Brain microvascular endothelial cell (primary cell): ENCODE results near the gene RSRP1.

Experiments
- DNase-seq: peaks from one replicate; pipeline ENCODE4 v3.0.0-alpha.2; 2020
- H3K27ac ChIP-seq: fragments of 250-450 bp; sonication (Bioruptor Pico); 2 replicates; pipeline ENCODE4 v1.5.1; 2020; ENCODE audit warnings: mild to moderate bottlenecking, moderate library complexity
- H3K27me3 ChIP-seq: fragments of 250-450 bp; sonication (Bioruptor Pico); replicated peaks from 2 replicates; pipeline ENCODE4 v1.5.1; 2020; ENCODE audit warnings: mild to moderate bottlenecking
- H3K36me3 ChIP-seq: fragments of 250-450 bp; sonication (Bioruptor Pico); replicated peaks from 2 replicates; pipeline ENCODE4 v1.5.1; 2020; ENCODE audit warnings: mild to moderate bottlenecking
- H3K4me3 ChIP-seq: 2 replicates; pipeline ENCODE4 v1.5.1; 2011; ENCODE audit warnings: low read depth, mild to moderate bottlenecking, control low read depth, low read length, moderate library complexity
- CTCF ChIP-seq: IDR thresholded peaks from 2 replicates; pipeline ENCODE4 v1.5.1; 2011; ENCODE audit warnings: low read depth, mild to moderate bottlenecking, moderate library complexity, low read length, control low read depth, inconsistent platforms; ENCODE audit errors: missing control alignments
- in situ Hi-C: cut with HindIII; loops from 2 replicates; pipeline ENCODE4 v1.10.0; 2017; ENCODE audit warnings: low sequenced_read_pairs, low pct_ligation_motif_present

Gene RSRP1

GRCh38 chr1:25209516-25209915 lies 37.7 kb downstream of the RSRP1 start:
- H3K27me3 ChIP-seq, result no peaks in the 10 kb centered on the region
- DNase-seq, result no peak
- H3K4me3 ChIP-seq, result no peak overlapping the region
- in situ Hi-C loops, result no loop called here
- TF ChIP-seq CTCF, result no peak
- no peak overlapping the region for H3K27ac ChIP-seq
- H3K36me3 ChIP-seq, result no peaks in the 10 kb centered on the region

GRCh38 chr1:25208561-25209222 lies 38.6 kb downstream of the RSRP1 start:
- no peak overlapping the region for H3K27ac ChIP-seq
- no peak overlapping the region for H3K4me3 ChIP-seq
- TF ChIP-seq CTCF, result no peak
- no peaks in the 10 kb centered on the region for H3K27me3 ChIP-seq
- H3K36me3 ChIP-seq, result no peaks in the 10 kb centered on the region
- in situ Hi-C loops, result no loop called here
- no peak for DNase-seq

GRCh38 chr1:25208092-25208491 lies 39.2 kb downstream of the RSRP1 start:
- Histone ChIP-seq H3K27ac (no peak overlapping the region), H3K4me3 (no peak overlapping the region), H3K36me3 (no peaks in the 10 kb centered on the region), H3K27me3 (no peaks in the 10 kb centered on the region)
- no peak for DNase-seq
- in situ Hi-C loops, result no loop called here
- no peak for TF ChIP-seq CTCF

- no peaks in the 10 kb centered on the region for H3K27me3 ChIP-seq
- in situ Hi-C loops, result no loop called here
- TF ChIP-seq CTCF, result no peak
- DNase-seq, result no peak
- no peaks in the 10 kb centered on the region for H3K36me3 ChIP-seq
- no peak overlapping the region for H3K4me3 ChIP-seq
- H3K27ac ChIP-seq, result no peak overlapping the region
Observed at GRCh38 chr1:25206201-25206600, 41.1 kb downstream of the RSRP1 start.

- Histone ChIP-seq H3K27ac (no peak overlapping the region), H3K4me3 (no peak overlapping the region), H3K27me3 (no peaks in the 10 kb centered on the region), H3K36me3 (no peaks in the 10 kb centered on the region)
- DNase-seq, result no peak
- in situ Hi-C loops, result no loop called here
- no peak for TF ChIP-seq CTCF
Observed at GRCh38 chr1:25205786-25206185, 41.5 kb downstream of the RSRP1 start.

- peak; percentile 67 for DNase-seq
Observed at GRCh38 chr1:25204797-25205480, 42.3 kb downstream of the RSRP1 start.

More at GRCh38 chr1:25204797-25205480, 42.3 kb downstream of the RSRP1 start:
- no peaks in the 10 kb centered on the region for H3K27me3 ChIP-seq
- in situ Hi-C loops, result no loop called here
- no peak overlapping the region for H3K4me3 ChIP-seq
- H3K27ac ChIP-seq, result no peak overlapping the region
- no peaks in the 10 kb centered on the region for H3K36me3 ChIP-seq
- TF ChIP-seq CTCF, result peak; percentile 62
